Endothelial cell of umbilical vein (primary cell): ENCODE measurements around the gene MEN1. TPM values are rescaled to one million over a fixed set of nuclear protein-coding genes. Genes with fewer than 3 reads are reported as not detected.

Experiments used
- BruUV-seq: library from RNA; stranded (reverse); fragments of 400-500 nt; replicated peaks from 2 replicates; lab custom pipeline; 2021; lab: Mats Ljungman, UMichigan
- CTCF ChIA-PET: fragments of 300-600, 350-600 bp; sonication (Branson Sonifier 250); formaldehyde crosslinking; loops from one replicate; lab custom pipeline; 2021; ENCODE audit warnings: antibody characterized with exemption, inconsistent platforms; lab: Charles Lee
- POLR2A ChIA-PET: fragments of 300-600, 350-600 bp; sonication (Branson Sonifier 250); formaldehyde crosslinking; loops from one replicate; lab custom pipeline; 2021; ENCODE audit warnings: antibody characterized with exemption, inconsistent platforms; lab: Charles Lee
- DNase-seq: peaks from one replicate; pipeline ENCODE4 v3.0.0-alpha.2; 2011; ENCODE audit warnings: low read depth, low spot score
- FAIRE-seq: peaks from 2 replicates; lab custom pipeline; 2011; peaks lifted over from hg19 to GRCh38; lab: Jason Lieb, UNC
- H2AFZ ChIP-seq: 2 replicates; pipeline ENCODE4 v1.6.0; 2012; ENCODE audit warnings: low read depth, low read length, control low read depth, inconsistent platforms
- H3K27ac ChIP-seq: 2 replicates; pipeline ENCODE4 v1.5.1; 2011; ENCODE audit warnings: low read depth, mild to moderate bottlenecking, control low read depth, low read length, moderate library complexity; ENCODE audit not compliant: insufficient read depth
- H3K27me3 ChIP-seq, 2 experiments: 2 replicates each; pipeline versions ENCODE4 v1.6.0 to v1.6.1; 2011; ENCODE audit warnings: low read length in 2 of 2, mixed read lengths in 1 of 2; ENCODE audit not compliant: control insufficient read depth in 2 of 2, insufficient read depth in 2 of 2
- H3K36me3 ChIP-seq, 2 experiments: 2 replicates in 1 of 2; 3 replicates in 1 of 2; pipeline ENCODE4 v1.5.1; 2011; ENCODE audit warnings: low read length in 2 of 2, mild to moderate bottlenecking in 1 of 2, moderate library complexity in 1 of 2; ENCODE audit not compliant: control insufficient read depth in 2 of 2, insufficient read depth in 2 of 2; ENCODE audit errors: extremely low read depth in 1 of 2
- H3K4me1 ChIP-seq: 3 replicates; pipeline ENCODE4 v1.5.1; 2011; ENCODE audit warnings: mild to moderate bottlenecking, low read length; ENCODE audit not compliant: control insufficient read depth, insufficient read depth; ENCODE audit errors: extremely low read depth
- H3K4me2 ChIP-seq: 2 replicates; pipeline ENCODE4 v1.6.1; 2011; ENCODE audit warnings: low read length, control low read depth, mixed read lengths; ENCODE audit not compliant: insufficient read depth
- H3K4me3 ChIP-seq, 3 experiments: fragments of 200-600 bp in 1 of 3; sonication (generic), shearing (Covaris generic) in 1 of 3; replicated peaks in 1 of 3; 2 replicates each; pipeline ENCODE4 v1.5.1; 2011 to 2016; ENCODE audit warnings: control low read depth in 3 of 3, low read length in 3 of 3, mild to moderate bottlenecking in 2 of 3, inconsistent platforms in 1 of 3, low read depth in 1 of 3, moderate library complexity in 1 of 3; ENCODE audit not compliant: insufficient read depth in 1 of 3
- H3K79me2 ChIP-seq: 2 replicates; pipeline ENCODE4 v1.6.0; 2012; ENCODE audit warnings: low read length, inconsistent platforms; ENCODE audit not compliant: control insufficient read depth, insufficient read depth
- H3K9ac ChIP-seq: replicated peaks from 2 replicates; pipeline ENCODE3; 2011; ENCODE audit warnings: low read length, control low read depth; ENCODE audit not compliant: insufficient read depth; ENCODE audit errors: extremely low read depth
- H3K9me1 ChIP-seq: replicated peaks from 3 replicates; pipeline ENCODE4 v1.6.0; 2011; ENCODE audit warnings: mild to moderate bottlenecking, low read length; ENCODE audit not compliant: control insufficient read depth, insufficient read depth; ENCODE audit errors: extremely low read depth
- H3K9me3 ChIP-seq: replicated peaks from 2 replicates; pipeline ENCODE4 v1.5.1; 2012; ENCODE audit warnings: low read length, inconsistent platforms; ENCODE audit not compliant: control insufficient read depth, insufficient read depth
- H4K20me1 ChIP-seq: replicated peaks from 2 replicates; pipeline ENCODE3; 2011; ENCODE audit warnings: mild to moderate bottlenecking, low read length; ENCODE audit not compliant: control insufficient read depth, insufficient read depth; ENCODE audit errors: extremely low read depth
- CTCF ChIP-seq, 2 donors: IDR thresholded peaks; 1 replicate in 1 of 2; 2 replicates in 1 of 2; pipeline ENCODE4 v1.5.1; 2011; ENCODE audit warnings: low read length in 2 of 2, mild to moderate bottlenecking in 2 of 2, moderate library complexity in 2 of 2, control low read depth in 1 of 2, inconsistent platforms in 1 of 2, low read depth in 1 of 2; ENCODE audit not compliant: insufficient read depth in 1 of 2; ENCODE audit errors: extremely low read depth in 1 of 2
- EZH2 ChIP-seq: IDR thresholded peaks from 2 replicates; pipeline ENCODE4 v1.6.1; 2012; ENCODE audit warnings: borderline replicate concordance, low read depth, mild to moderate bottlenecking, moderate library complexity, low read length, inconsistent platforms; ENCODE audit not compliant: severe bottlenecking
- FOS ChIP-seq: IDR thresholded peaks from 2 replicates; pipeline ENCODE4 v1.6.1; 2011; ENCODE audit warnings: mild to moderate bottlenecking, low read length, moderate library complexity, borderline replicate concordance; ENCODE audit not compliant: insufficient read depth
- GATA2 ChIP-seq: IDR thresholded peaks from 2 replicates; pipeline ENCODE4 v1.7.0; 2011; ENCODE audit warnings: low read depth, mild to moderate bottlenecking, moderate library complexity, mixed read lengths, low read length; ENCODE audit not compliant: insufficient read length, insufficient read depth
- JUN ChIP-seq: IDR thresholded peaks from 2 replicates; pipeline ENCODE4 v1.6.1; 2011; ENCODE audit warnings: borderline replicate concordance, low read depth; ENCODE audit not compliant: insufficient read length, insufficient read depth
- MYC ChIP-seq: IDR thresholded peaks from one replicate; pipeline ENCODE4 v1.6.1; 2011; ENCODE audit warnings: mild to moderate bottlenecking, low read depth, low read length
- POLR2A ChIP-seq: IDR thresholded peaks from 2 replicates; pipeline ENCODE4 v1.6.1; 2012; ENCODE audit warnings: low read depth, mild to moderate bottlenecking, control low read depth, low read length
- POLR2AphosphoS5 ChIP-seq: IDR thresholded peaks from 2 replicates; pipeline ENCODE4 v1.6.1; 2012; ENCODE audit warnings: low read depth, mild to moderate bottlenecking, control low read depth, low read length, moderate library complexity; ENCODE audit not compliant: insufficient read depth
- dilution Hi-C: fragments of 300-500 bp; cut with MboI; formaldehyde crosslinking; loops from one replicate; pipeline ENCODE4 v1.15.0; 2019; ENCODE audit warnings: low sequenced_read_pairs; ENCODE audit not compliant: extremely low pct_ligation_motif_present
- intact Hi-C: fragments of 100-400 bp; cut with micrococcal nuclease; formaldehyde crosslinking; loops from one replicate; pipeline ENCODE4 v1.10.0; 2022
- polyA plus RNA-seq, 4 experiments: library from polyadenylated mRNA; depleted of rRNA in 3 of 4; stranded (reverse) in 3 of 4; unstranded in 1 of 4; fragments of >200 nt; gene quantifications; 2 replicates each; pipeline versions ENCODE4 v1.2.1 to v1.2.3, GENCODE V29; 2011 to 2012; ENCODE audit warnings: missing spikeins in 1 of 4
- total RNA-seq: library from RNA; stranded (reverse); gene quantifications from 2 replicates; pipeline ENCODE4 v1.2.3, GENCODE V29; 2021
- TF ChIP-seq, protein P1 (sequence below): IDR thresholded peaks from 2 replicates; pipeline ENCODE4 v1.6.1; 2011; ENCODE audit not compliant: insufficient read depth, insufficient read length

The MEN1 gene
- total and polyA plus RNA-seq, 2 donors (not counting 3 experiments of a cell fraction or from before 2014, with no cell fraction given) = 41.1 to 43.1 TPM

DNA sequence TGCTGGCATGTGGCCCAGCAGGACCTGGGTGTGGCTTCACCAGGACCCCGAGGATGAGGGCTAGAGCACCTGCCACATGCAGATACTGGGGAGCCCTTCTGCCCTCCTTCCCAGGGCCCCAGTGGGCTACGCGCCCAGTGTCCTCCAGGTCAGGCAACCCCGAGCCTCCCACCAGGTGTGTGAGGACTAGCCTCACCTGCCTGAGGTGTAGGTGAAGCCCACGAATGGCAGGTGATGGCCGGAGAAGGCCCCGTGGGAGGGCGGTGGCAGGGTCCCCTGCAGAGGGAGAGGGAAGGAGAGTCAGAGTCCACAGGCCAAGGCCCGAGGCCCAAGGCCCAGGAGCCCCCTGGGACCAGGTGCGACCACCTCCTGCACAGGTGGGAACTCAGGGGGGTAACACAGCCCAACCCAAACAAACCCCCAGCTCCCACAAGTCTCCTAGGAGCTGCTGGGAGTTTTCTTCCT is 27.6 kb upstream of the MEN1 start:
- TF ChIP-seq FOS (no peak), CTCF (IDR thresholded peaks at IDR 0.05; ENCODE audit: extremely low read depth in 1 of 2, insufficient read depth in 1 of 2, low read depth in 1 of 2, low read length in 2 of 2) (no peak), POLR2AphosphoS5 (no peak), EZH2 (no peak)
- no TSS peak for BruUV-seq
- Histone ChIP-seq H2AFZ (no peak overlapping the region), H3K36me3 (no peaks in the 10 kb centered on the region), H3K4me1 (no peaks in the 10 kb centered on the region), H3K9ac (no peak overlapping the region), H4K20me1 (no peaks in the 10 kb centered on the region), H3K27me3 (no peaks in the 10 kb centered on the region), H3K27ac (no peak overlapping the region), H3K79me2 (no peaks in the 10 kb centered on the region), H3K4me2 (no peak overlapping the region), H3K9me3 (no peaks in the 10 kb centered on the region), H3K9me1 (no peaks in the 10 kb centered on the region), H3K4me3 (no peak overlapping the region)
- dilution Hi-C loops (no loop called here), intact Hi-C loops (no loop called here)
- FAIRE-seq = no peak
- ChIA-PET CTCF (interaction anchor here (1.1 to 2.2 kb wide), 3 partner anchors 10 to 50 kb away, joined by 3 to 6 read pairs (median 4); no protein-coding TSS in a partner anchor), POLR2A (no interaction called here)
- DNase-seq = no peak

GRCh38 chr11:64836448-64837072 is 26.2 kb upstream of the MEN1 start:
- H3K9me1 ChIP-seq = no peaks in the 10 kb centered on the region
- no peak overlapping the region for H3K9ac ChIP-seq
- no peak overlapping the region for H3K4me3 ChIP-seq
- no peaks in the 10 kb centered on the region for H4K20me1 ChIP-seq
- no peak for TF ChIP-seq CTCF (IDR thresholded peaks at IDR 0.05; ENCODE audit: extremely low read depth in 1 of 2, insufficient read depth in 1 of 2, low read depth in 1 of 2, low read length in 2 of 2)
- TF ChIP-seq POLR2AphosphoS5 = no peak
- TF ChIP-seq, protein P1, sequence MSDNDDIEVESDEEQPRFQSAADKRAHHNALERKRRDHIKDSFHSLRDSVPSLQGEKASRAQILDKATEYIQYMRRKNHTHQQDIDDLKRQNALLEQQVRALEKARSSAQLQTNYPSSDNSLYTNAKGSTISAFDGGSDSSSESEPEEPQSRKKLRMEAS = no peak
- no peak for TF ChIP-seq FOS
- no peak for TF ChIP-seq JUN
- TF ChIP-seq POLR2A = no peak
- TF ChIP-seq EZH2 = no peak
- no peak for TF ChIP-seq GATA2
- TF ChIP-seq MYC = no peak
- FAIRE-seq = no peak
- H3K27ac ChIP-seq = no peak overlapping the region
- CTCF ChIA-PET = interaction anchor here (1.3 to 3.8 kb wide), 2 partner anchors 7 to 49 kb away, joined by 6 to 18 read pairs; partner anchors contain the start of gene CDC42BPG
- POLR2A ChIA-PET = no interaction called here
- dilution Hi-C loops = no loop called here
- BruUV-seq = no TSS peak
- H3K36me3 ChIP-seq = no peaks in the 10 kb centered on the region
- intact Hi-C loops = no loop called here
- H3K4me1 ChIP-seq = no peaks in the 10 kb centered on the region
- H2AFZ ChIP-seq = no peak overlapping the region
- no peak overlapping the region for H3K4me2 ChIP-seq
- no peak for DNase-seq
- no peaks in the 10 kb centered on the region for H3K27me3 ChIP-seq
- H3K9me3 ChIP-seq = no peaks in the 10 kb centered on the region
- H3K79me2 ChIP-seq = no peaks in the 10 kb centered on the region
